ENCODE measurements around the gene MARCHF10.

- TF ChIP-seq EP300 (IDR thresholded peaks at IDR 0.05) = no peak
- no peak for TF ChIP-seq CTCF (IDR thresholded peaks at IDR 0.05)
- TF ChIP-seq POLR2A (IDR thresholded peaks at IDR 0.05) = no peak
Measured at GRCh38 chr17:62827746-62828485, 19.8 kb upstream of the MARCHF10 start.
